Uterus (tissue), 2 donors: ENCODE measurements around the gene CCDC174.

Experiments
- POLR2A ChIP-seq, 2 donors: fragments of 450-650 bp; IDR thresholded peaks; one replicate each; pipeline ENCODE4 v1.6.1; 2016; ENCODE audit warnings: antibody characterized with exemption in 2 of 2, mild to moderate bottlenecking in 1 of 2, moderate library complexity in 1 of 2
- TF ChIP-seq, protein P1 (sequence below), 4 experiments: fragments of 200-600 bp in 2 of 4; fragments of 450-650 bp in 2 of 4; sonication (generic) in 2 of 4; IDR thresholded peaks; one replicate each; pipeline ENCODE4 v1.5.1; 2016 to 2019; ENCODE audit warnings: antibody characterized with exemption in 4 of 4, mild to moderate bottlenecking in 2 of 4, moderate library complexity in 1 of 4

DNA sequence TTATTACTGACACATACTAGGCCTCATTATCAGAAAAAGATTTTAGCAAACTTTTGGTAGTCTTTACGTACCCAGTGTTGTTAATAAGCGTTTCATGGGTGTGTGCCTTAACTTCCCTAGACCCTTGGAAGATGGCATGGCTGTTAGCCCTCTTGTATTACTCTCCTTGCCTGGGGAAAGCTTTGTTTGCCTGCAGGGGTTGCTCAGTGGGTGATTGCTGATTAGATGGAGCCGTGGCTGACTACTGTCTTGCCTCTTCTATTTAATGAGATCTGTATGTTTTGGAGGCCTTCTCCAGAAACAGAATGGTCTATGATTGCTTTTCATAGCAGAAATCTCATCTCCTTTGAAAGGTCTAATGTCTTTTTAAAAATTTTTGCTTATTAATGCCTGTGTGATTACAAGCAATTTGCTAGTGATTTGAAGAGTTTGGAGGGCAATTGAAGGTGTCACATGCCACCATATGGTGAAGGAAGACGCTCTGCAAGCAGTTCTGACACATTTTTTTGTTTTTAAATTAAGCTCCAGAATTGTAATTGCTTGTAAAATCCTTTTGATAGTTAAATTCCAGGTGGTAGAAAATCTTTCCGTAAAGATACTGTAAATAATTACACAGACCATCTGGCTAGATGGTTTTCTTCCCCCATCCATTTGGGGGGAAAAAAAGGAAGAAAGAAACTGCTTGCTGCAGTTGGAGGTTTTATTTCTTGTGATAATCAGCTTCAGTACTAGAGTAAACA, 12.0 kb downstream of the CCDC174 start:
- TF ChIP-seq, protein P1, sequence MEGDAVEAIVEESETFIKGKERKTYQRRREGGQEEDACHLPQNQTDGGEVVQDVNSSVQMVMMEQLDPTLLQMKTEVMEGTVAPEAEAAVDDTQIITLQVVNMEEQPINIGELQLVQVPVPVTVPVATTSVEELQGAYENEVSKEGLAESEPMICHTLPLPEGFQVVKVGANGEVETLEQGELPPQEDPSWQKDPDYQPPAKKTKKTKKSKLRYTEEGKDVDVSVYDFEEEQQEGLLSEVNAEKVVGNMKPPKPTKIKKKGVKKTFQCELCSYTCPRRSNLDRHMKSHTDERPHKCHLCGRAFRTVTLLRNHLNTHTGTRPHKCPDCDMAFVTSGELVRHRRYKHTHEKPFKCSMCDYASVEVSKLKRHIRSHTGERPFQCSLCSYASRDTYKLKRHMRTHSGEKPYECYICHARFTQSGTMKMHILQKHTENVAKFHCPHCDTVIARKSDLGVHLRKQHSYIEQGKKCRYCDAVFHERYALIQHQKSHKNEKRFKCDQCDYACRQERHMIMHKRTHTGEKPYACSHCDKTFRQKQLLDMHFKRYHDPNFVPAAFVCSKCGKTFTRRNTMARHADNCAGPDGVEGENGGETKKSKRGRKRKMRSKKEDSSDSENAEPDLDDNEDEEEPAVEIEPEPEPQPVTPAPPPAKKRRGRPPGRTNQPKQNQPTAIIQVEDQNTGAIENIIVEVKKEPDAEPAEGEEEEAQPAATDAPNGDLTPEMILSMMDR (IDR thresholded peaks at IDR 0.05), result no peak
- TF ChIP-seq POLR2A (IDR thresholded peaks at IDR 0.05), result no peak
